GM23338 (cell line): ENCODE data around the gene LTB4R. TPM values are rescaled to one million over a fixed set of nuclear protein-coding genes. Genes with fewer than 3 reads are reported as not detected.

Experiments used
- ATAC-seq: fragments of 200-7000 bp; cut with Tn5 transposase; 3 replicates; pipeline ENCODE4 v1.9.1; 2020
- DNase-seq: peaks from one replicate; pipeline ENCODE4 v3.0.0-alpha.2; 2015; ENCODE audit warnings: low spot score
- H2AFZ ChIP-seq: fragments of 200-600 bp; sonication (generic); 2 replicates; pipeline ENCODE4 v1.8.0; 2016; ENCODE audit warnings: antibody characterized with exemption, mild to moderate bottlenecking, moderate library complexity
- H3F3A ChIP-seq: fragments of 200-600 bp; sonication (generic); replicated peaks from 2 replicates; pipeline ENCODE4 v1.8.0; 2017; ENCODE audit warnings: antibody characterized with exemption, mixed run types, low read depth
- H3K27ac ChIP-seq: fragments of 200-600 bp; sonication (generic); 2 replicates; pipeline ENCODE4 v1.6.1; 2016; ENCODE audit warnings: low read depth
- H3K27me3 ChIP-seq: fragments of 200-600 bp; sonication (generic); 2 replicates; pipeline ENCODE4 v1.8.0; 2016; ENCODE audit warnings: mild to moderate bottlenecking, mixed run types, moderate library complexity; ENCODE audit not compliant: insufficient read depth
- H3K36me3 ChIP-seq: fragments of 200-600 bp; sonication (generic); 2 replicates; pipeline ENCODE4 v1.8.0; 2016; ENCODE audit warnings: mild to moderate bottlenecking; ENCODE audit not compliant: insufficient read depth
- H3K4me1 ChIP-seq: fragments of 200-600 bp; sonication (generic); 2 replicates; pipeline ENCODE4 v1.8.0; 2016; ENCODE audit warnings: mild to moderate bottlenecking, moderate library complexity; ENCODE audit not compliant: insufficient read depth
- H3K4me2 ChIP-seq: fragments of 200-600 bp; sonication (generic); 2 replicates; pipeline ENCODE4 v1.7.1; 2017; ENCODE audit warnings: mixed run types
- H3K4me3 ChIP-seq: fragments of 200-600 bp; sonication (generic); 2 replicates; pipeline ENCODE4 v1.6.1; 2016; ENCODE audit warnings: mixed run types
- H3K79me2 ChIP-seq: fragments of 200-600 bp; sonication (generic); replicated peaks from 2 replicates; pipeline ENCODE4 v1.8.0; 2017; ENCODE audit warnings: mild to moderate bottlenecking; ENCODE audit not compliant: insufficient read depth
- H3K9me2 ChIP-seq: fragments of 200-600 bp; sonication (generic); 2 replicates; pipeline ENCODE4 v1.8.0; 2017; ENCODE audit not compliant: insufficient read depth
- H4K20me1 ChIP-seq: fragments of 200-600 bp; sonication (generic); replicated peaks from 2 replicates; pipeline ENCODE4 v1.8.0; 2017; ENCODE audit warnings: mild to moderate bottlenecking; ENCODE audit not compliant: insufficient read depth
- H3K27ac Mint-ChIP-seq: 2 replicates; pipeline ENCODE4 v1.8.0; 2020; ENCODE audit warnings: inconsistent platforms, mild to moderate bottlenecking, moderate library complexity, mixed read lengths
- H3K27me3 Mint-ChIP-seq: 3 replicates; pipeline ENCODE4 v1.8.0; 2022; ENCODE audit warnings: low read depth, mild to moderate bottlenecking, moderate library complexity, mixed read lengths, inconsistent platforms; ENCODE audit not compliant: insufficient read depth, poor library complexity
- H3K36me3 Mint-ChIP-seq: 3 replicates; pipeline ENCODE4 v1.8.0; 2021; ENCODE audit warnings: low read depth, mild to moderate bottlenecking, inconsistent platforms, moderate library complexity, mixed read lengths
- H3K4me1 Mint-ChIP-seq: 3 replicates; pipeline ENCODE4 v1.8.0; 2020; ENCODE audit warnings: mild to moderate bottlenecking, inconsistent platforms, mixed read lengths
- H3K4me3 Mint-ChIP-seq: 3 replicates; pipeline ENCODE4 v1.8.0; 2021; ENCODE audit warnings: moderate library complexity, mild to moderate bottlenecking, inconsistent platforms, mixed read lengths
- H3K9me3 Mint-ChIP-seq: 3 replicates; pipeline ENCODE4 v1.8.0; 2020; ENCODE audit warnings: moderate library complexity, mild to moderate bottlenecking, inconsistent platforms, mixed read lengths
- CREB1 ChIP-seq: fragments of 250-450 bp; sonication (Bioruptor Pico); IDR thresholded peaks from 2 replicates; pipeline ENCODE4 v1.5.0; 2020; ENCODE audit warnings: low read depth, mild to moderate bottlenecking, moderate library complexity
- EZH2 ChIP-seq: fragments of 200-600 bp; sonication (generic); IDR thresholded peaks from one replicate; pipeline ENCODE4 v1.8.0; 2017; ENCODE audit warnings: antibody characterized with exemption, mild to moderate bottlenecking, low read depth; ENCODE audit not compliant: unreplicated experiment
- EZH2phosphoT487 ChIP-seq: fragments of 200-600 bp; sonication (generic); IDR thresholded peaks from one replicate; pipeline ENCODE4 v1.8.1; 2018; ENCODE audit warnings: antibody characterized with exemption; ENCODE audit not compliant: unreplicated experiment
- POLR2AphosphoS5 ChIP-seq: IDR thresholded peaks from 2 replicates; pipeline ENCODE4 v1.6.1; 2016; ENCODE audit warnings: antibody characterized with exemption, low read depth
- STAT1 ChIP-seq: IDR thresholded peaks from one replicate; pipeline ENCODE4 v1.6.1; 2016; ENCODE audit warnings: antibody characterized with exemption; ENCODE audit not compliant: unreplicated experiment
- polyA plus RNA-seq: library from polyadenylated mRNA; unstranded; fragments of >200 nt; fragmentation: Nextera tagmentation; extraction: Ambion mirVana; gene quantifications from 2 replicates; pipeline ENCODE4 v1.2.1, GENCODE V29; 2016
- total RNA-seq: library from RNA; depleted of rRNA; stranded (reverse); fragments of >200 nt; shearing (Covaris generic); gene quantifications from 2 replicates; pipeline ENCODE4 v1.2.3, GENCODE V29; 2014
- TF ChIP-seq, protein P1 (sequence below): IDR thresholded peaks from one replicate; pipeline ENCODE4 v1.6.1; 2018; ENCODE audit warnings: antibody characterized with exemption; ENCODE audit not compliant: unreplicated experiment
- TF ChIP-seq, protein P2 (sequence below), 2 experiments: fragments of 200-600 bp in 1 of 2; sonication (generic) in 1 of 2; conservative IDR thresholded peaks; 2 replicates each; pipeline versions ENCODE4 v1.5.1 to v1.6.1; 2016 to 2017; ENCODE audit warnings: antibody characterized with exemption in 2 of 2, low read depth in 2 of 2, mild to moderate bottlenecking in 2 of 2, moderate library complexity in 1 of 2

Gene LTB4R
- total and polyA plus RNA-seq, 2 experiments from 2014 or later, result 2.1 to 4.7 TPM

DNA sequence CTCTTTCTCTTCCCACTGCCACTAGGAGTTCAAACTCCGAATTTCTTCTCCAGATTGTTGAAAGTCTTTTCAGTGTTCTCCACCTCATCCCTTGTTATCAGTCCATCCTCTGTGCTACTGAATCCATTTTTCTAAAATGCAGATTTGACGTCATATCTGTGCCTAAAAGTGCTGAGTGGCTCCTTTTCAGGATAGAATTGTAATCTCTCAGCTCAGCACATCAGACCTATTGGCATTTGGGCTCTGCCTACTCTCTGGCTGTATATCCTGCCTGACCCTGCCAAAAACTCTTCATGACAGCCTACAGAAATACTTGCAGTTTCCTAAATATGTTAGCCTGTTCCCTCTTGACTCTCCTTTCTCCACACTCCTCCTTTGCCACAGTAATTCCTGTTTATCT is 38.8 kb upstream of the LTB4R start (continued):
- TF ChIP-seq, protein P1, sequence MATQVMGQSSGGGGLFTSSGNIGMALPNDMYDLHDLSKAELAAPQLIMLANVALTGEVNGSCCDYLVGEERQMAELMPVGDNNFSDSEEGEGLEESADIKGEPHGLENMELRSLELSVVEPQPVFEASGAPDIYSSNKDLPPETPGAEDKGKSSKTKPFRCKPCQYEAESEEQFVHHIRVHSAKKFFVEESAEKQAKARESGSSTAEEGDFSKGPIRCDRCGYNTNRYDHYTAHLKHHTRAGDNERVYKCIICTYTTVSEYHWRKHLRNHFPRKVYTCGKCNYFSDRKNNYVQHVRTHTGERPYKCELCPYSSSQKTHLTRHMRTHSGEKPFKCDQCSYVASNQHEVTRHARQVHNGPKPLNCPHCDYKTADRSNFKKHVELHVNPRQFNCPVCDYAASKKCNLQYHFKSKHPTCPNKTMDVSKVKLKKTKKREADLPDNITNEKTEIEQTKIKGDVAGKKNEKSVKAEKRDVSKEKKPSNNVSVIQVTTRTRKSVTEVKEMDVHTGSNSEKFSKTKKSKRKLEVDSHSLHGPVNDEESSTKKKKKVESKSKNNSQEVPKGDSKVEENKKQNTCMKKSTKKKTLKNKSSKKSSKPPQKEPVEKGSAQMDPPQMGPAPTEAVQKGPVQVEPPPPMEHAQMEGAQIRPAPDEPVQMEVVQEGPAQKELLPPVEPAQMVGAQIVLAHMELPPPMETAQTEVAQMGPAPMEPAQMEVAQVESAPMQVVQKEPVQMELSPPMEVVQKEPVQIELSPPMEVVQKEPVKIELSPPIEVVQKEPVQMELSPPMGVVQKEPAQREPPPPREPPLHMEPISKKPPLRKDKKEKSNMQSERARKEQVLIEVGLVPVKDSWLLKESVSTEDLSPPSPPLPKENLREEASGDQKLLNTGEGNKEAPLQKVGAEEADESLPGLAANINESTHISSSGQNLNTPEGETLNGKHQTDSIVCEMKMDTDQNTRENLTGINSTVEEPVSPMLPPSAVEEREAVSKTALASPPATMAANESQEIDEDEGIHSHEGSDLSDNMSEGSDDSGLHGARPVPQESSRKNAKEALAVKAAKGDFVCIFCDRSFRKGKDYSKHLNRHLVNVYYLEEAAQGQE, result no peak
- TF ChIP-seq, protein P2, sequence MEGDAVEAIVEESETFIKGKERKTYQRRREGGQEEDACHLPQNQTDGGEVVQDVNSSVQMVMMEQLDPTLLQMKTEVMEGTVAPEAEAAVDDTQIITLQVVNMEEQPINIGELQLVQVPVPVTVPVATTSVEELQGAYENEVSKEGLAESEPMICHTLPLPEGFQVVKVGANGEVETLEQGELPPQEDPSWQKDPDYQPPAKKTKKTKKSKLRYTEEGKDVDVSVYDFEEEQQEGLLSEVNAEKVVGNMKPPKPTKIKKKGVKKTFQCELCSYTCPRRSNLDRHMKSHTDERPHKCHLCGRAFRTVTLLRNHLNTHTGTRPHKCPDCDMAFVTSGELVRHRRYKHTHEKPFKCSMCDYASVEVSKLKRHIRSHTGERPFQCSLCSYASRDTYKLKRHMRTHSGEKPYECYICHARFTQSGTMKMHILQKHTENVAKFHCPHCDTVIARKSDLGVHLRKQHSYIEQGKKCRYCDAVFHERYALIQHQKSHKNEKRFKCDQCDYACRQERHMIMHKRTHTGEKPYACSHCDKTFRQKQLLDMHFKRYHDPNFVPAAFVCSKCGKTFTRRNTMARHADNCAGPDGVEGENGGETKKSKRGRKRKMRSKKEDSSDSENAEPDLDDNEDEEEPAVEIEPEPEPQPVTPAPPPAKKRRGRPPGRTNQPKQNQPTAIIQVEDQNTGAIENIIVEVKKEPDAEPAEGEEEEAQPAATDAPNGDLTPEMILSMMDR (conservative IDR thresholded peaks at IDR 0.05; ENCODE audit: low read depth in 2 of 2), result no peak
- no peak for TF ChIP-seq POLR2AphosphoS5

DNA sequence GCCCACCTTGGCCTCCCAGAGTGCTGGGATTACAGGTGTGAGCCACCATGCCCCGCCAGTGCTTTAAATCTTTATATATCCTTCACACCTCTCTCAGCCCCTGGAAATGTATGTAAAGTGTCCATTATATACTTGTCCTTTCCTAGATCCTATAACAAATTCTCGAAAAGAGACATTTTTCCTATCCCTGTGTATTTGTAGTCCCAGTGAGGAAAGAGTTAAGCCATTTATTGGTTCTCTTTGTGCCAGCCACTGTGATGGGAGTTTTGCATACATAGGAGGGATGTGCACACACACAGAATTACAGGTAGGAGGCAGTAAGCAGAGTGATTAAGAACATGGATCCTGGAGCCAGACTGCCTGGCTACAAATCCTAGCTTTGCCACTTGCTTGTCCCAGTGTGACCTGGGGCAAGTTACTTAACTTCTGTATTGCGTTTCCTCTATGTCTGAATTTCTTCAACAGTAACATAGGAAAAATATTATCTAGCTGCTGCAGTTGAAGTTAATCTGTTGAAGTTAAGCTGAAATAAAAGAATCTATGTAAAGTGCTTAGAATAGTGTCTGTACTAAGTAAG is 37.8 kb upstream of the LTB4R start:
- peaks cover 22% of the 10 kb centered on the region for H3K4me1 Mint-ChIP-seq
- TF ChIP-seq EZH2 (no peak), EZH2phosphoT487 (no peak), STAT1 (no peak), POLR2AphosphoS5 (no peak), CREB1 (CRISPR knock-in tag) (no peak)
- TF ChIP-seq, protein P2 (conservative IDR thresholded peaks at IDR 0.05; ENCODE audit: low read depth in 2 of 2), result 0 out of 4 replicates have a peak, but pooled peaks have one; percentile 4 to 10
- no peak overlapping the region for H2AFZ ChIP-seq
- no peaks in the 10 kb centered on the region; the same call in 1 of the 2 replicates for H3K79me2 ChIP-seq
- H3F3A ChIP-seq, result peaks cover 11% of the 10 kb centered on the region; the same call in 1 of the 2 replicates
- peaks cover 16% of the 10 kb centered on the region for H3K4me1 ChIP-seq
- no peak overlapping the region for H3K4me2 ChIP-seq
- H3K27ac ChIP-seq, result no peak overlapping the region; the same call in 1 of the 2 replicates
- no peaks in the 10 kb centered on the region for H3K27me3 ChIP-seq
- ATAC-seq (no peak), DNase-seq (peak; percentile 35)
- no peaks in the 10 kb centered on the region; the same call in 1 of the 2 replicates for H4K20me1 ChIP-seq
- H3K36me3 ChIP-seq, result no peaks in the 10 kb centered on the region
- H3K36me3 Mint-ChIP-seq, result no peaks in the 10 kb centered on the region; the same call in 2 of the 3 replicates
- H3K4me3 ChIP-seq, result no peak overlapping the region
- H3K27me3 Mint-ChIP-seq, result peaks cover 8% of the 10 kb centered on the region
- H3K4me3 Mint-ChIP-seq, result no peak overlapping the region
- no peaks in the 10 kb centered on the region for H3K9me2 ChIP-seq
- H3K27ac Mint-ChIP-seq, result no peak overlapping the region
- no peaks in the 10 kb centered on the region; the same call in 2 of the 3 replicates for H3K9me3 Mint-ChIP-seq
